ENCODE results near the gene KDM4B.
A peak's percentile ranks its signal among the peaks of the same experiment; 100 is the strongest.

KDM4B gene

GRCh38 chr19:5071579-5071978, 102.7 kb downstream of the KDM4B start:
- Mint-ChIP-seq H3K4me3 (peak overlapping the region in 1 of 2 donors; percentile 46), H3K4me1 (peaks cover 26 to 38% of the 10 kb centered on the region in 2 donors), H3K36me3 (peaks cover 17 to 22% of the 10 kb centered on the region in 2 donors), H3K27ac (no peak overlapping the region), H3K9me3 (no peaks in the 10 kb centered on the region), H3K27me3 (no peaks in the 10 kb centered on the region)
- ATAC-seq (replicated peaks) (no peak), DNase-seq (no peak)

GRCh38 chr19:5072115-5072514, 103.2 kb downstream of the KDM4B start:
- no peak overlapping the region for H3K27ac Mint-ChIP-seq
- DNase-seq (no peak), ATAC-seq (replicated peaks) (no peak)
- H3K9me3 Mint-ChIP-seq, result no peaks in the 10 kb centered on the region
- peaks cover 26 to 38% of the 10 kb centered on the region in 2 donors for H3K4me1 Mint-ChIP-seq
- H3K4me3 Mint-ChIP-seq, result no peak overlapping the region
- no peaks in the 10 kb centered on the region for H3K27me3 Mint-ChIP-seq
- H3K36me3 Mint-ChIP-seq, result peaks cover 17 to 23% of the 10 kb centered on the region in 2 donors

GRCh38 chr19:5073153-5073844, 104.4 kb downstream of the KDM4B start:
- Mint-ChIP-seq H3K36me3 (peaks cover 17 to 23% of the 10 kb centered on the region in 2 donors), H3K4me3 (peak overlapping the region in 1 of 2 donors; percentile 55), H3K27ac (peak overlapping the region; percentile 39), H3K27me3 (no peaks in the 10 kb centered on the region), H3K9me3 (no peaks in the 10 kb centered on the region), H3K4me1 (peaks cover 26 to 38% of the 10 kb centered on the region in 2 donors)
- ATAC-seq (replicated peaks) (peak in 1 of 2 donors; percentile 21), DNase-seq (no peak)

- ATAC-seq (replicated peaks), result peak; percentile 85 to 86
- no peaks in the 10 kb centered on the region for H3K27me3 Mint-ChIP-seq
- peak overlapping the region; percentile 9 for H3K27ac Mint-ChIP-seq
- H3K9me3 Mint-ChIP-seq, result no peaks in the 10 kb centered on the region
- peaks cover 26 to 38% of the 10 kb centered on the region in 2 donors for H3K4me1 Mint-ChIP-seq
- peak; percentile 27 for DNase-seq
- H3K4me3 Mint-ChIP-seq, result peak overlapping the region in 1 of 2 donors; percentile 55
- peaks cover 20 to 26% of the 10 kb centered on the region in 2 donors for H3K36me3 Mint-ChIP-seq
These were observed 105.5 kb downstream of the KDM4B start for GRCh38 chr19:5074407-5074806.

GRCh38 chr19:5074830-5075394, 106.0 kb downstream of the KDM4B start:
- Mint-ChIP-seq H3K27ac (peak overlapping the region; percentile 9), H3K9me3 (no peaks in the 10 kb centered on the region), H3K4me1 (peaks cover 26 to 38% of the 10 kb centered on the region in 2 donors), H3K27me3 (no peaks in the 10 kb centered on the region), H3K36me3 (peaks cover 20 to 25% of the 10 kb centered on the region in 2 donors), H3K4me3 (no peak overlapping the region)
- ATAC-seq (replicated peaks) (peak in 1 of 2 donors; percentile 7), DNase-seq (no peak)

- DNase-seq (no peak), ATAC-seq (replicated peaks) (no peak)
- Mint-ChIP-seq H3K4me1 (peaks cover 26 to 36% of the 10 kb centered on the region in 2 donors), H3K27ac (no peak overlapping the region), H3K9me3 (no peaks in the 10 kb centered on the region), H3K27me3 (no peaks in the 10 kb centered on the region), H3K36me3 (peaks cover 26 to 29% of the 10 kb centered on the region in 2 donors), H3K4me3 (no peak overlapping the region)
These were observed 106.7 kb downstream of the KDM4B start for GRCh38 chr19:5075597-5075996.

- Mint-ChIP-seq H3K36me3 (peaks cover 24 to 27% of the 10 kb centered on the region in 2 donors), H3K27me3 (no peaks in the 10 kb centered on the region), H3K4me1 (peaks cover 19 to 26% of the 10 kb centered on the region in 2 donors), H3K27ac (no peak overlapping the region), H3K4me3 (no peak overlapping the region), H3K9me3 (no peaks in the 10 kb centered on the region)
- ATAC-seq (replicated peaks) (no peak), DNase-seq (no peak)
These were observed 107.7 kb downstream of the KDM4B start for GRCh38 chr19:5076440-5077208.

- H3K27ac Mint-ChIP-seq, result no peak overlapping the region
These were observed 108.2 kb downstream of the KDM4B start for GRCh38 chr19:5077209-5077515.

GRCh38 chr19:5078182-5078581, 109.3 kb downstream of the KDM4B start:
- Mint-ChIP-seq H3K4me1 (peaks cover 15 to 21% of the 10 kb centered on the region in 2 donors), H3K9me3 (no peaks in the 10 kb centered on the region), H3K27ac (no peak overlapping the region), H3K27me3 (no peaks in the 10 kb centered on the region), H3K4me3 (no peak overlapping the region), H3K36me3 (peaks cover 17 to 29% of the 10 kb centered on the region in 2 donors)
- ATAC-seq (replicated peaks) (no peak), DNase-seq (no peak)

More at GRCh38 chr19:5077209-5077515, 108.2 kb downstream of the KDM4B start:
- ATAC-seq (replicated peaks) (no peak), DNase-seq (no peak)
- H3K36me3 Mint-ChIP-seq, result peaks cover 22 to 28% of the 10 kb centered on the region in 2 donors
- H3K9me3 Mint-ChIP-seq, result no peaks in the 10 kb centered on the region
- H3K4me1 Mint-ChIP-seq, result peaks cover 19 to 26% of the 10 kb centered on the region in 2 donors
- H3K4me3 Mint-ChIP-seq, result no peak overlapping the region
- no peaks in the 10 kb centered on the region for H3K27me3 Mint-ChIP-seq

- ATAC-seq (replicated peaks) (no peak), DNase-seq (no peak)
- no peak overlapping the region for H3K4me3 Mint-ChIP-seq
- peaks cover 15 to 31% of the 10 kb centered on the region in 2 donors for H3K36me3 Mint-ChIP-seq
- no peak overlapping the region for H3K27ac Mint-ChIP-seq
- no peaks in the 10 kb centered on the region for H3K27me3 Mint-ChIP-seq
- H3K9me3 Mint-ChIP-seq, result no peaks in the 10 kb centered on the region
- peaks cover 12 to 16% of the 10 kb centered on the region in 2 donors for H3K4me1 Mint-ChIP-seq
These were observed 109.8 kb downstream of the KDM4B start for GRCh38 chr19:5078666-5079065.

- ATAC-seq (replicated peaks) (no peak), DNase-seq (no peak)
- Mint-ChIP-seq H3K4me1 (peaks cover 6 to 11% of the 10 kb centered on the region in 2 donors), H3K36me3 (peaks cover 15 to 34% of the 10 kb centered on the region in 2 donors), H3K4me3 (no peak overlapping the region), H3K27me3 (no peaks in the 10 kb centered on the region), H3K9me3 (no peaks in the 10 kb centered on the region), H3K27ac (no peak overlapping the region)
These were observed 110.3 kb downstream of the KDM4B start for GRCh38 chr19:5079071-5079774.

- Mint-ChIP-seq H3K27ac (no peak overlapping the region), H3K36me3 (peaks cover 15 to 37% of the 10 kb centered on the region in 2 donors), H3K9me3 (no peaks in the 10 kb centered on the region), H3K27me3 (no peaks in the 10 kb centered on the region), H3K4me3 (no peak overlapping the region), H3K4me1 (peaks cover 0 to 2% of the 10 kb centered on the region in 2 donors)
- DNase-seq, result no peak
- ATAC-seq (replicated peaks), result no peak
These were observed 111.2 kb downstream of the KDM4B start for GRCh38 chr19:5080030-5080654.

- Mint-ChIP-seq H3K27ac (no peak overlapping the region), H3K9me3 (no peaks in the 10 kb centered on the region), H3K36me3 (peaks cover 15 to 39% of the 10 kb centered on the region in 2 donors), H3K4me3 (no peak overlapping the region), H3K27me3 (no peaks in the 10 kb centered on the region), H3K4me1 (no peaks in the 10 kb centered on the region)
- ATAC-seq (replicated peaks) (no peak), DNase-seq (no peak)
These were observed 111.9 kb downstream of the KDM4B start for GRCh38 chr19:5080809-5081208.

Data from stimulated activated naive B cell treated with anti-CD40 and anti-IgM and Interleukin-4, amounts not matched to agents 10 μg/mL and 1 μg/mL and 100 μg/mL, for 72 hours (primary cell).